HEK293 (cell line): ENCODE results near the gene CCDC77.

ENCODE experiments used
- CTCF ChIA-PET: fragments of 350-600 bp; formaldehyde crosslinking; extraction: SDS; loops from one replicate; lab custom pipeline; 2021; ENCODE audit warnings: antibody characterized with exemption; lab: Yijun Ruan, JAX
- POLR2A ChIA-PET: fragments of 300-600 bp; formaldehyde crosslinking; extraction: SDS; loops from one replicate; lab custom pipeline; 2020; ENCODE audit warnings: antibody characterized with exemption, inconsistent platforms; lab: Yijun Ruan, JAX
- H3K27ac ChIP-seq: fragments of 200-500 bp; sonication (Bioruptor generic); 2 replicates; pipeline ENCODE4 v1.5.1; 2014; ENCODE audit warnings: low read depth, low read length, control low read depth, inconsistent platforms; ENCODE audit errors: extremely low read depth
- H3K36me3 ChIP-seq, 2 experiments: fragments of 200-500 bp in 1 of 2; sonication (Bioruptor generic) in 1 of 2; 1 replicate in 1 of 2; 2 replicates in 1 of 2; pipeline ENCODE4 v1.5.1; 2014 to 2017; ENCODE audit warnings: inconsistent platforms in 2 of 2, low read length in 2 of 2; ENCODE audit not compliant: control insufficient read depth in 2 of 2, insufficient read depth in 1 of 2
- H3K4me1 ChIP-seq: fragments of 200-500 bp; sonication (Bioruptor generic); 2 replicates; pipeline ENCODE4 v1.5.1; 2014; ENCODE audit warnings: mild to moderate bottlenecking, low read length, inconsistent platforms; ENCODE audit not compliant: control insufficient read depth, insufficient read depth
- H3K4me3 ChIP-seq: 2 replicates; pipeline ENCODE4 v1.5.1; 2011; ENCODE audit warnings: low read depth, mild to moderate bottlenecking, control low read depth, low read length, moderate library complexity
- H3K9me3 ChIP-seq: fragments of 200-500 bp; sonication (Bioruptor generic); 2 replicates; pipeline ENCODE4 v1.5.1; 2014; ENCODE audit warnings: low read depth, low read length, inconsistent platforms; ENCODE audit not compliant: control insufficient read depth, insufficient read depth
- AEBP2 ChIP-seq: fragments of 450-650 bp; formaldehyde crosslinking; IDR thresholded peaks from 2 replicates; pipeline ENCODE4 v1.5.1; 2016; ENCODE audit warnings: missing biosample characterization, missing genetic modification characterization, borderline replicate concordance
- SP3 ChIP-seq: fragments of 450-650 bp; formaldehyde crosslinking; IDR thresholded peaks from 2 replicates; pipeline ENCODE4 v1.5.1; 2016; ENCODE audit warnings: missing biosample characterization, missing genetic modification characterization
- TRIM28 ChIP-seq: IDR thresholded peaks from 2 replicates; pipeline ENCODE4 v1.6.1; 2011; ENCODE audit warnings: low read length, control low read depth, borderline replicate concordance
- ZNF10 ChIP-seq: fragments of 450-650 bp; formaldehyde crosslinking; IDR thresholded peaks from 2 replicates; pipeline ENCODE4 v1.5.1; 2017; ENCODE audit warnings: missing biosample characterization, missing genetic modification characterization
- ZNF121 ChIP-seq: fragments of 450-650 bp; formaldehyde crosslinking; IDR thresholded peaks from 2 replicates; pipeline ENCODE4 v1.5.1; 2016; ENCODE audit warnings: missing biosample characterization, missing genetic modification characterization
- ZNF184 ChIP-seq: fragments of 450-650 bp; IDR thresholded peaks from 2 replicates; pipeline ENCODE4 v1.5.1; 2018; ENCODE audit warnings: missing biosample characterization, mild to moderate bottlenecking, missing genetic modification characterization
- ZNF248 ChIP-seq: fragments of 450-650 bp; formaldehyde crosslinking; IDR thresholded peaks from 2 replicates; pipeline ENCODE4 v1.5.1; 2017; ENCODE audit warnings: missing biosample characterization, missing genetic modification characterization
- ZNF473 ChIP-seq: fragments of 450-650 bp; formaldehyde crosslinking; IDR thresholded peaks from 2 replicates; pipeline ENCODE4 v1.5.1; 2017; ENCODE audit warnings: missing biosample characterization, missing genetic modification characterization
- ZNF514 ChIP-seq: fragments of 450-650 bp; formaldehyde crosslinking; IDR thresholded peaks from 2 replicates; pipeline ENCODE4 v1.5.1; 2016; ENCODE audit warnings: missing biosample characterization, missing genetic modification characterization
- ZNF596 ChIP-seq: fragments of 450-650 bp; IDR thresholded peaks from 2 replicates; pipeline ENCODE4 v1.5.0; 2018; ENCODE audit warnings: missing biosample characterization, mild to moderate bottlenecking, missing genetic modification characterization, moderate library complexity
- ZNF600 ChIP-seq: fragments of 450-650 bp; formaldehyde crosslinking; IDR thresholded peaks from 2 replicates; pipeline ENCODE4 v1.5.1; 2016; ENCODE audit warnings: missing biosample characterization, missing genetic modification characterization
- ZNF843 ChIP-seq: fragments of 450-650 bp; formaldehyde crosslinking; IDR thresholded peaks from 2 replicates; pipeline ENCODE4 v1.5.1; 2016; ENCODE audit warnings: missing biosample characterization, missing genetic modification characterization
- ZSCAN16 ChIP-seq: fragments of 450-650 bp; formaldehyde crosslinking; IDR thresholded peaks from 2 replicates; pipeline ENCODE4 v1.5.1; 2016; ENCODE audit warnings: missing biosample characterization, missing genetic modification characterization
- TF ChIP-seq, protein P1 (sequence below): fragments of 450-650 bp; formaldehyde crosslinking; IDR thresholded peaks from 2 replicates; pipeline ENCODE4 v1.5.1; 2016; ENCODE audit warnings: missing biosample characterization, missing genetic modification characterization, low read depth

CCDC77 gene

DNA sequence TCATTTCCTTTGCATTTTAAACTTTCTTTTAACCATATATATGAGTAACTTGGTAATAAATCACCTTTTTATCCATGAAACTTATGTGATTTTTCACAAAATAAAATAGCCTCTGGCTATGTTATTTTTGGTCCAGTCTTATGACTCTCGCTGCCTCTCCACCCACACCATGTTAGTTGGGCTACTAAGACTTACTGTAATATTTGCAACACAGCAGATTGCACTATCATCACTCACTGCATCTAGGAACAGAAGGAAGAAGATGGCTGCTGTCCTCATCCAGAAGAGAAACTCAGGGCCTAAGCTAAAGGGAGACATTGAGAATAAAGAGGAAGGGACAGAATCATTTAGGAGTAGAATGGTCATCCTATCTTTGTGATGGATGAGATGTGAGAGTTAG, 45.7 kb downstream of the CCDC77 start (continued):
- TF ChIP-seq ZNF514 (no peak), ZNF600 (tag by site-specific recombination) (no peak), ZNF596 (tag by site-specific recombination) (no peak), ZNF843 (tag by site-specific recombination) (no peak), ZNF248 (no peak), ZNF473 (tag by site-specific recombination) (no peak)
- TF ChIP-seq, all 188 proteins: peak for 0

- POLR2A ChIA-PET = no interaction called here
Measured at GRCh38 chr12:449203-449602, 47.8 kb downstream of the CCDC77 start.

GRCh38 chr12:450438-450837, 49.0 kb downstream of the CCDC77 start:
- Histone ChIP-seq H3K4me1 (peaks cover 2% of the 10 kb centered on the region; the same call in 1 of the 2 replicates), H3K9me3 (no peaks in the 10 kb centered on the region), H3K27ac (no peak overlapping the region), H3K4me3 (no peak overlapping the region), H3K36me3 (no peaks in the 10 kb centered on the region; a peak in 1 of 3 replicates)
- TF ChIP-seq ZNF10 (0 out of 2 replicates have a peak, but pooled peaks have one; percentile 68), ZSCAN16 (no peak)
- CTCF ChIA-PET = interaction anchor here (0.6 to 4.5 kb wide), 11 partner anchors 7 to 118 kb away, joined by 3 to 49 read pairs (median 4); no protein-coding TSS in a partner anchor
- POLR2A ChIA-PET = no interaction called here

More at GRCh38 chr12:449203-449602, 47.8 kb downstream of the CCDC77 start:
- TF ChIP-seq, protein P1, sequence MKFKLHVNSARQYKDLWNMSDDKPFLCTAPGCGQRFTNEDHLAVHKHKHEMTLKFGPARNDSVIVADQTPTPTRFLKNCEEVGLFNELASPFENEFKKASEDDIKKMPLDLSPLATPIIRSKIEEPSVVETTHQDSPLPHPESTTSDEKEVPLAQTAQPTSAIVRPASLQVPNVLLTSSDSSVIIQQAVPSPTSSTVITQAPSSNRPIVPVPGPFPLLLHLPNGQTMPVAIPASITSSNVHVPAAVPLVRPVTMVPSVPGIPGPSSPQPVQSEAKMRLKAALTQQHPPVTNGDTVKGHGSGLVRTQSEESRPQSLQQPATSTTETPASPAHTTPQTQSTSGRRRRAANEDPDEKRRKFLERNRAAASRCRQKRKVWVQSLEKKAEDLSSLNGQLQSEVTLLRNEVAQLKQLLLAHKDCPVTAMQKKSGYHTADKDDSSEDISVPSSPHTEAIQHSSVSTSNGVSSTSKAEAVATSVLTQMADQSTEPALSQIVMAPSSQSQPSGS (tag by site-specific recombination) = peak; percentile 54; the same call in 1 of the 2 replicates
- TF ChIP-seq SP3 (tag by site-specific recombination) = no peak
- no peaks in the 10 kb centered on the region for H3K9me3 ChIP-seq
- no peaks in the 10 kb centered on the region; a peak in 1 of 3 replicates for H3K36me3 ChIP-seq
- no peak overlapping the region for H3K4me3 ChIP-seq
- H3K4me1 ChIP-seq = peaks cover 2% of the 10 kb centered on the region; the same call in 1 of the 2 replicates
- H3K27ac ChIP-seq = no peak overlapping the region
- CTCF ChIA-PET = interaction anchor here (0.6 to 4.5 kb wide), 9 partner anchors 9 to 121 kb away, joined by 3 to 49 read pairs (median 3); no protein-coding TSS in a partner anchor

DNA sequence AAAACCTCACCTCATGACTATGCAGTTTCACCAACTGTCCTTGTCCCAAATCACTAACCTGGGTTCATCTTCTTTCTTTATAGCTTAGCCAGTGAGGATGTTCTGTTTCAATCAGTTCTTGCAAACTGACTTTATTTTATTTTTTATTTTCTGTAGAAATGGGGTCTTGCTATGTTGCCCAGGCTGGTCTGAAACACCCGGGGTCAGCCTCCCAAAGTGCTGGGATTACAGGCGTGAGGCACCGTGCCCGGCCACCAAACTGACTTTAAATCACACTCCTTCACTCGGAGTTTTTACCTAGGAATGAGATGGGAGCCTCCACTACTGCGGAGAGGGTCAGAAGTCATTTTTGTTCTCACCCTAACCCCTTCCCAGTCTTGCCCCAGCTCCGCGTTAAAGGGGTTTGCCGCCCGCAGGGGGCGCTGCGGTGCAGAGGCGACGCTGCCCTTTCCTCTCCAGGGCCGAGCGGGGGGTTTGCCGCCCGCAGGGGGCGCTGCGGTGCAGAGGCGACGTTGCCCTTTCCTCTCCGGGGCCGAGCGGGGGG, 51.3 kb downstream of the CCDC77 start:
- TF ChIP-seq TRIM28 (no peak), ZNF121 (tag by site-specific recombination) (0 out of 2 replicates have a peak, but pooled peaks have one; percentile 29)

DNA sequence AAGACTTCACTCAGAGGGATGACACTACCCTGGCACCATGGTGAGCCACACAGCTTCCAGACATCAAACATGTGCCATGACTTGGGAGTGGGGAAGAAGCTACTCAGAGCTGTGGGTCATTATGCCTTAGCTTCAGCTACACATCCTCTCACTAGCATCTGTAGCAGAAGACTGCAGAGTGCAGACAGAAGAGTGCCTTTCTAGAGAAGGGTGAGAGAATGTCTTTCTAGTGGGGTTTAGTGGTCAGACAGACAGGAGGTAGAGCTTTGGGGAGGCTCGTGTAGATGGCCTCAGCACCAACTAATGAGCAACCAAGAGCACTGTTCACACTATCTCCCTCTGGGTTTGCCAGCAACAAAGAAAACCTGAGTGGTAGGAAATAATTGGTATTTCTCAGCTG, 53.4 kb downstream of the CCDC77 start:
- no peak overlapping the region for H3K27ac ChIP-seq
- POLR2A ChIA-PET = no interaction called here
- no peaks in the 10 kb centered on the region for H3K9me3 ChIP-seq
- no peak overlapping the region for H3K4me3 ChIP-seq
- peaks cover 3% of the 10 kb centered on the region; the same call in 1 of the 2 replicates for H3K4me1 ChIP-seq
- H3K36me3 ChIP-seq = no peaks in the 10 kb centered on the region
- CTCF ChIA-PET = interaction anchor here (0.6 to 4.2 kb wide), 11 partner anchors 9 to 296 kb away, joined by 3 to 51 read pairs (median 7); no protein-coding TSS in a partner anchor
- TF ChIP-seq ZNF184 (tag by site-specific recombination) (no peak), AEBP2 (no peak)

More for the DNA sequence above, 51.3 kb downstream of the CCDC77 start:
- Histone ChIP-seq H3K9me3 (no peaks in the 10 kb centered on the region), H3K27ac (no peak overlapping the region), H3K4me1 (peaks cover 2% of the 10 kb centered on the region; the same call in 1 of the 2 replicates), H3K36me3 (no peaks in the 10 kb centered on the region), H3K4me3 (no peak overlapping the region)
- POLR2A ChIA-PET = no interaction called here
- CTCF ChIA-PET = interaction anchor here (0.6 to 4.0 kb wide), 30 partner anchors 10 to 406 kb away, joined by 3 to 51 read pairs (median 4); partner anchors contain the start of gene CCDC77
